GM12878 (cell line): Measurements from ENCODE around the gene CC2D1A. TPM values are rescaled to one million over a fixed set of nuclear protein-coding genes. Genes with fewer than 3 reads are reported as not detected.

ENCODE experiments used
- ATAC-seq: fragments of 200-7000 bp; cut with Tn5 transposase; 3 replicates; pipeline ENCODE4 v1.9.1; 2020; ENCODE audit warnings: mild to moderate bottlenecking, moderate library complexity
- BruUV-seq: library from RNA; stranded (reverse); fragments of 400-500 nt; replicated peaks from 2 replicates; lab custom pipeline; 2021; lab: Mats Ljungman, UMichigan
- CTCF ChIA-PET: fragments of 300-600 bp; sonication (Branson Sonifier 250); formaldehyde crosslinking; extraction: SDS; loops from one replicate; lab custom pipeline; 2021; ENCODE audit warnings: inconsistent platforms; lab: Yijun Ruan, JAX
- POLR2A ChIA-PET: fragments of 350-600 bp; formaldehyde crosslinking; extraction: SDS; loops from one replicate; lab custom pipeline; 2021; ENCODE audit warnings: inconsistent platforms; lab: Charles Lee
- RAD21 ChIA-PET: fragments of 300-600 bp; sonication (Branson Sonifier 250); formaldehyde crosslinking; loops from one replicate; lab custom pipeline; 2023; ENCODE audit warnings: antibody characterized with exemption; ENCODE audit not compliant: unreplicated experiment; lab: Charles Lee
- SMC1A ChIA-PET: fragments of 300-600 bp; sonication (Branson Sonifier 250); formaldehyde crosslinking; loops from one replicate; lab custom pipeline; 2023; ENCODE audit not compliant: unreplicated experiment, uncharacterized antibody; lab: Charles Lee
- DNase-seq: peaks from one replicate; pipeline ENCODE4 v3.0.0-alpha.2; 2011; ENCODE audit warnings: low read depth, low spot score
- FAIRE-seq: peaks from 3 replicates; lab custom pipeline; 2011; peaks lifted over from hg19 to GRCh38; lab: Jason Lieb, UNC
- H2AFZ ChIP-seq: 2 replicates; pipeline ENCODE4 v1.6.0; 2011; ENCODE audit warnings: low read depth, low read length, control low read depth; ENCODE audit not compliant: control insufficient read depth
- H3K27ac ChIP-seq: 2 replicates; pipeline ENCODE4 v1.5.1; 2011; ENCODE audit warnings: control low read depth; ENCODE audit not compliant: control insufficient read depth, insufficient read depth
- H3K27me3 ChIP-seq, 2 experiments: replicated peaks in 1 of 2; 2 replicates each; pipeline versions ENCODE4 v1.6.0 to v1.6.1; 2011; ENCODE audit warnings: low read length in 1 of 2; ENCODE audit not compliant: control insufficient read depth in 2 of 2, insufficient read depth in 2 of 2
- H3K36me3 ChIP-seq, 2 experiments: 2 replicates each; pipeline ENCODE4 v1.5.1; 2011; ENCODE audit warnings: low read length in 1 of 2; ENCODE audit not compliant: control insufficient read depth in 2 of 2, insufficient read depth in 2 of 2
- H3K4me1 ChIP-seq: 2 replicates; pipeline ENCODE4 v1.6.1; 2011; ENCODE audit warnings: mild to moderate bottlenecking, low read length, moderate library complexity, mixed read lengths; ENCODE audit not compliant: control insufficient read depth, insufficient read depth
- H3K4me2 ChIP-seq: 2 replicates; pipeline ENCODE4 v1.6.0; 2011; ENCODE audit warnings: control low read depth; ENCODE audit not compliant: control insufficient read depth, insufficient read depth
- H3K4me3 ChIP-seq: fragments of 200-600 bp; sonication (generic); 2 replicates; pipeline ENCODE4 v1.5.1; 2016
- H3K79me2 ChIP-seq: 2 replicates; pipeline ENCODE4 v1.6.0; 2011; ENCODE audit warnings: low read length; ENCODE audit not compliant: control insufficient read depth, insufficient read depth
- H3K9ac ChIP-seq: 2 replicates; pipeline ENCODE4 v1.8.0; 2011; ENCODE audit warnings: low read length, control low read depth, mixed read lengths; ENCODE audit not compliant: control insufficient read depth, insufficient read depth
- H3K9me3 ChIP-seq: replicated peaks from 3 replicates; pipeline ENCODE4 v1.5.1; 2011; ENCODE audit warnings: mild to moderate bottlenecking, low read length; ENCODE audit not compliant: control insufficient read depth, insufficient read depth
- H4K20me1 ChIP-seq: 2 replicates; pipeline ENCODE4 v1.6.0; 2011; ENCODE audit not compliant: control insufficient read depth, insufficient read depth
- ATF7 ChIP-seq: fragments of 450-650 bp; IDR thresholded peaks from 2 replicates; pipeline ENCODE4 v1.6.1; 2016; ENCODE audit warnings: low read depth, mild to moderate bottlenecking
- BMI1 ChIP-seq: fragments of 450-650 bp; IDR thresholded peaks from 2 replicates; pipeline ENCODE4 v1.6.1; 2016; ENCODE audit warnings: mild to moderate bottlenecking, moderate library complexity, borderline replicate concordance
- CHD2 ChIP-seq: IDR thresholded peaks from 2 replicates; pipeline ENCODE4 v1.6.1; 2011; ENCODE audit warnings: low read depth, low read length, improper control_type of control experiment, borderline replicate concordance
- EGR1 ChIP-seq, 2 experiments: IDR thresholded peaks; 1 replicate in 1 of 2; 2 replicates in 1 of 2; pipeline ENCODE4 v1.6.1; 2011 to 2012; ENCODE audit warnings: low read depth in 2 of 2, low read length in 2 of 2, borderline replicate concordance in 1 of 2, mild to moderate bottlenecking in 1 of 2, moderate library complexity in 1 of 2
- ETV6 ChIP-seq, 2 experiments: fragments of 450-650 bp in 1 of 2; IDR thresholded peaks in 1 of 2; conservative IDR thresholded peaks in 1 of 2; 2 replicates each; pipeline ENCODE4 v1.6.1; 2014; ENCODE audit warnings: antibody characterized with exemption in 1 of 2, borderline replicate concordance in 1 of 2, low read depth in 1 of 2, mild to moderate bottlenecking in 1 of 2, moderate library complexity in 1 of 2
- GABPA ChIP-seq: IDR thresholded peaks from 2 replicates; pipeline ENCODE4 v1.6.1; 2014; ENCODE audit warnings: antibody characterized with exemption, low read depth, mild to moderate bottlenecking, inconsistent platforms
- MLLT1 ChIP-seq: fragments of 450-650 bp; IDR thresholded peaks from 2 replicates; pipeline ENCODE4 v1.6.1; 2016; ENCODE audit warnings: mild to moderate bottlenecking
- NR2C2 ChIP-seq: IDR thresholded peaks from 2 replicates; pipeline ENCODE4 v1.6.1; 2011; ENCODE audit warnings: borderline replicate concordance, low read depth; ENCODE audit not compliant: control insufficient read depth, insufficient read length
- PKNOX1 ChIP-seq: fragments of 450-650 bp; IDR thresholded peaks from 2 replicates; pipeline ENCODE4 v1.6.1; 2016; ENCODE audit warnings: mild to moderate bottlenecking
- POLR2AphosphoS2 ChIP-seq: IDR thresholded peaks from 2 replicates; pipeline ENCODE4 v1.6.1; 2011; ENCODE audit warnings: low read depth, mild to moderate bottlenecking, low read length, improper control_type of control experiment, moderate library complexity
- RUNX3 ChIP-seq: IDR thresholded peaks from 2 replicates; pipeline ENCODE4 v1.6.1; 2012; ENCODE audit warnings: low read length, inconsistent platforms
- SIN3A ChIP-seq: IDR thresholded peaks from 2 replicates; pipeline ENCODE4 v1.6.1; 2012; ENCODE audit warnings: low read depth, low read length, improper control_type of control experiment
- TAF1 ChIP-seq: IDR thresholded peaks from 2 replicates; pipeline ENCODE4 v1.6.1; 2011; ENCODE audit warnings: mild to moderate bottlenecking, low read depth, low read length, borderline replicate concordance
- TARDBP ChIP-seq: IDR thresholded peaks from 2 replicates; pipeline ENCODE4 v1.6.1; 2016; ENCODE audit warnings: borderline replicate concordance
- TCF12 ChIP-seq: IDR thresholded peaks from 2 replicates; pipeline ENCODE4 v1.6.1; 2011; ENCODE audit warnings: low read depth, mild to moderate bottlenecking, low read length
- TCF3 ChIP-seq: IDR thresholded peaks from 2 replicates; pipeline ENCODE4 v1.6.1; 2012; ENCODE audit warnings: low read depth, mild to moderate bottlenecking, low read length, borderline replicate concordance; ENCODE audit not compliant: insufficient read depth
- USF1 ChIP-seq: IDR thresholded peaks from 2 replicates; pipeline ENCODE4 v1.6.1; 2011; ENCODE audit warnings: borderline replicate concordance, low read depth, mild to moderate bottlenecking, moderate library complexity, mixed read lengths, low read length; ENCODE audit not compliant: insufficient read depth; ENCODE audit errors: extremely low read length
- WGBS: methylation state at CpG from one replicate; pipeline ENCODE4 v1.1.6; 2016; ENCODE audit warnings: low lambda C conversion rate; ENCODE audit not compliant: insufficient replicate concordance, insufficient coverage; ENCODE audit errors: missing lambda C conversion rate; 5-methylcytosine and 5-hydroxymethylcytosine counted together
- in situ Hi-C: fragments of 300-500 bp; cut with MboI; formaldehyde crosslinking; loops from 9 replicates; pipeline ENCODE4 v1.14.3; 2018; ENCODE audit warnings: mixed read lengths
- intact Hi-C: fragments of 100-400 bp; cut with micrococcal nuclease; formaldehyde crosslinking; loops from one replicate; pipeline ENCODE4 v1.14.2; 2022; ENCODE audit not compliant: unreplicated experiment
- polyA plus RNA-seq, 11 experiments: library from polyadenylated mRNA; depleted of rRNA in 4 of 11; unstranded in 6 of 11; stranded (reverse) in 5 of 11; fragments of >200 nt; fragmentation: Nextera tagmentation in 4 of 11; fragmentation: Illumina TruSeq in 1 of 11; extraction: Ambion mirVana in 4 of 11; extraction: Trizol in 1 of 11; gene quantifications; 1 replicate in 1 of 11; 2 replicates in 10 of 11; pipeline versions ENCODE4 v1.2.1 to v1.2.3, GENCODE V29; 2011 to 2016; ENCODE audit warnings: inconsistent platforms in 2 of 11, missing spikeins in 2 of 11, low read depth in 1 of 11
- total RNA-seq, 4 experiments: library from RNA; depleted of rRNA in 3 of 4; stranded (reverse); fragments of >200 nt in 3 of 4; fragmentation: Illumina TruSeq in 1 of 4; extraction: Trizol in 1 of 4; gene quantifications; 2 replicates each; pipeline versions ENCODE4 v1.2.1 to v1.2.3, GENCODE V29; 2013 to 2021

CC2D1A gene
- total and polyA plus RNA-seq, 10 of the 15 experiments (the other 5 are each of a cell fraction or from before 2014, with no cell fraction given): 0.13 to 36.1 (median 16.1) TPM

- TF ChIP-seq SIN3A (no peak), PKNOX1 (peak; percentile 53; the same call in 1 of the 2 replicates)
- TF ChIP-seq, all 136 proteins: peak for 3
Observed at GRCh38 chr19:13866463-13867046, 39.4 kb upstream of the CC2D1A start (continued).

GRCh38 chr19:13868663-13869062 is 37.3 kb upstream of the CC2D1A start:
- Histone ChIP-seq H3K9ac (no peak overlapping the region), H3K79me2 (no peaks in the 10 kb centered on the region), H3K27ac (no peak overlapping the region), H3K36me3 (no peaks in the 10 kb centered on the region), H3K27me3 (peaks cover 0 to 1% of the 10 kb centered on the region in 2 experiments; a peak in 2 of 4 replicates), H3K4me1 (no peaks in the 10 kb centered on the region), H3K9me3 (no peaks in the 10 kb centered on the region; the same call in 2 of the 3 replicates), H3K4me3 (no peak overlapping the region), H4K20me1 (no peaks in the 10 kb centered on the region), H3K4me2 (no peak overlapping the region), H2AFZ (no peak overlapping the region)
- in situ Hi-C loops: no loop called here
- no peak for FAIRE-seq
- POLR2A ChIA-PET: interaction anchor here (0.5 kb wide), 1 partner anchor 210 kb away, joined by 4 read pairs; no protein-coding TSS in a partner anchor
- SMC1A ChIA-PET: no interaction called here
- intact Hi-C loops: no loop called here
- RAD21 ChIA-PET: interaction anchor here (0.7 kb wide), 1 partner anchor 147 kb away, joined by 3 read pairs; no protein-coding TSS in a partner anchor
- BruUV-seq: no TSS peak
- CTCF ChIA-PET: interaction anchor here (0.6 kb wide), 1 partner anchor 598 kb away, joined by 3 read pairs; no protein-coding TSS in a partner anchor
- DNase-seq: no peak
- 46% methylated on average over 4 of the region's 4 CpGs for WGBS
- no peak for ATAC-seq
- no peak for TF ChIP-seq TARDBP
- peak; percentile 65; the same call in 1 of the 2 replicates for TF ChIP-seq TCF12
- no peak for TF ChIP-seq NR2C2
- TF ChIP-seq USF1: no peak
- TF ChIP-seq BMI1: no peak
- TF ChIP-seq GABPA: no peak
- TF ChIP-seq RUNX3: no peak
- TF ChIP-seq TCF3: 0 out of 2 replicates have a peak, but pooled peaks have one; percentile 48
- TF ChIP-seq ETV6 (conservative IDR thresholded peaks at IDR 0.05 in 1 of 2, IDR thresholded peaks at IDR 0.05 in 1 of 2; ENCODE audit: borderline replicate concordance in 1 of 2, low read depth in 1 of 2): no peak
- TF ChIP-seq SIN3A: no peak
- TF ChIP-seq POLR2AphosphoS2: no peak
- no peak for TF ChIP-seq CHD2
- TF ChIP-seq EGR1 (IDR thresholded peaks at IDR 0.05; ENCODE audit: borderline replicate concordance in 1 of 2, low read depth in 2 of 2, low read length in 2 of 2): peak in 1 of 2 experiments; percentile 40; a peak in 1 of 3 replicates
- TF ChIP-seq MLLT1: no peak
- no peak for TF ChIP-seq TAF1
- TF ChIP-seq PKNOX1: peak; percentile 40; the same call in 1 of the 2 replicates
- no peak for TF ChIP-seq ATF7
